ENCODE data around the gene ASPG.

The ASPG gene

DNA sequence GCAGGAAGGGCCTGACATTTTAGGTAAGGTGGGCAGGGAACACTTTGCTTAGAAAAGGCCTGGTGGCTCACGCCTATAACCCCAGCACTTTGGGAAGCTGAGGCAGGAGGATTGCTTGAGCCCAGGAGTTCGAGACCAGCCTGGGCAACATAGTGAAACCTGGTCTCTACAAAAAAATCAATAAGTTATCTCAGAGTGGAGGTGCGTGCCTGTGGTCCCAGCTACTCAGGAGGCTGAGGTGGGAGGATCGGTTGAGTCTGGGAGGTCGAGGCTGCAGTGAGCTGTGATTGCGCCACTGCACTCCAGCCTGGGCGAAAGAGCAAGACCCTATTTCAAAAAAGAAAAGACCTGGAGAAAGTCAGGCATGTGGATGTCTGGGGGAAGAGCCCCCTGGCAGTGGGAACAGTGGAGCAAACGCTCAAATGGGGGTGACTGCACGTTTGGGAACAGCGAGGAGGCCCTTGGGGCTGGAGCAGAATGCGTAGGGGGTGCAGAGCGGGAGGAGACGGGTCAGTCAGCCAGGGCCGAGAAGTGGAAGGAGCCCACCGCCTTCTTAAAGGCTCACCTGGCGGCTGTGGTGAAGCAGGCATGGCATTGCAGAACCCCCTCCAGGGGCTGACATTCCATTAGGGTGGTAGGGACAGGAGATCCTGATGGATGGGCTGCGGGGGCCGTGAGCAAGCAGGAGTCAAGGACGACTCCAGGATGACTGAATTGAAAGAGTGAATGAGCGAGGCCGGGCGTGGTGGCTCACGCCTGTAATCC is 46.6 kb downstream of the ASPG start:
- no peak overlapping the region for H3K9ac ChIP-seq (ENCODE audit: low read length)
- H3K9me2 ChIP-seq (replicated peaks; ENCODE audit: insufficient read depth, low read length) = no peaks in the 10 kb centered on the region
- no peak for TF ChIP-seq EZH2phosphoT487 (conservative IDR thresholded peaks at IDR 0.05; ENCODE audit: low read length)
- TF ChIP-seq, protein P1, sequence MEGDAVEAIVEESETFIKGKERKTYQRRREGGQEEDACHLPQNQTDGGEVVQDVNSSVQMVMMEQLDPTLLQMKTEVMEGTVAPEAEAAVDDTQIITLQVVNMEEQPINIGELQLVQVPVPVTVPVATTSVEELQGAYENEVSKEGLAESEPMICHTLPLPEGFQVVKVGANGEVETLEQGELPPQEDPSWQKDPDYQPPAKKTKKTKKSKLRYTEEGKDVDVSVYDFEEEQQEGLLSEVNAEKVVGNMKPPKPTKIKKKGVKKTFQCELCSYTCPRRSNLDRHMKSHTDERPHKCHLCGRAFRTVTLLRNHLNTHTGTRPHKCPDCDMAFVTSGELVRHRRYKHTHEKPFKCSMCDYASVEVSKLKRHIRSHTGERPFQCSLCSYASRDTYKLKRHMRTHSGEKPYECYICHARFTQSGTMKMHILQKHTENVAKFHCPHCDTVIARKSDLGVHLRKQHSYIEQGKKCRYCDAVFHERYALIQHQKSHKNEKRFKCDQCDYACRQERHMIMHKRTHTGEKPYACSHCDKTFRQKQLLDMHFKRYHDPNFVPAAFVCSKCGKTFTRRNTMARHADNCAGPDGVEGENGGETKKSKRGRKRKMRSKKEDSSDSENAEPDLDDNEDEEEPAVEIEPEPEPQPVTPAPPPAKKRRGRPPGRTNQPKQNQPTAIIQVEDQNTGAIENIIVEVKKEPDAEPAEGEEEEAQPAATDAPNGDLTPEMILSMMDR (IDR thresholded peaks at IDR 0.05; ENCODE audit: insufficient read depth, low read length, poor library complexity, severe bottlenecking) = no peak
- no peak overlapping the region for H3K4me3 ChIP-seq (ENCODE audit: insufficient read depth, low read length, poor library complexity, severe bottlenecking)
- no peak overlapping the region for H3K4me2 ChIP-seq (ENCODE audit: low read depth, low read length, poor library complexity, severe bottlenecking)
- H3K36me3 ChIP-seq (ENCODE audit: low read length) = no peaks in the 10 kb centered on the region
- H3K79me2 ChIP-seq (ENCODE audit: insufficient read depth, low read length) = no peaks in the 10 kb centered on the region
- H4K20me1 ChIP-seq (ENCODE audit: low read depth, low read length) = no peaks in the 10 kb centered on the region
- H3K27ac ChIP-seq (ENCODE audit: low read depth, low read length) = no peak overlapping the region
- H3K27me3 ChIP-seq (ENCODE audit: low read length) = no peaks in the 10 kb centered on the region
- no peak overlapping the region for H2AFZ ChIP-seq (ENCODE audit: low read depth, low read length, severe bottlenecking)
- H3K9me3 ChIP-seq (ENCODE audit: insufficient read depth, low read length) = peaks cover 13% of the 10 kb centered on the region; the same call in 1 of the 2 replicates
- H3F3A ChIP-seq (ENCODE audit: insufficient read depth) = no peaks in the 10 kb centered on the region

DNA sequence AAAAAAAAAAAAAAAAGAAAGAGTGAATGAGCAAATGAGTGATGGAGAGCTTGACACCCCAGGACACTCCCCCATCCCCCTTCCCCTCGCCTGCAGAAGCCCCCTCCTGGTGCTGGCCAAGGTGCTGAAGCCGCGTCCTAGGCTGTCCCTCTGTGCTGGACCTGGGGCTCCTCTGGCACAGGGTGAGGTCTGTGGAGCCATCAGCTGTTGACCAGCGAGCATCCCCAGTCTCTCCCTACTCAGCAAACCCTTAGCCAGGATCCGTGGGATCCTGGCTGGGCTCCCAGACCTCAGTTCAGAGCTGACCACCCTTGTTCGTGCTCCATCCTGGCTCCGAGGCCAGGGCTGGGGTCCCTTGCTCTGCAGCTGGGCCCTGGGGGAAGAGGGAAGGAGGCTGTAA is 47.5 kb downstream of the ASPG start:
- H3K36me3 ChIP-seq (ENCODE audit: low read length) = no peaks in the 10 kb centered on the region
- H3K9me3 ChIP-seq (ENCODE audit: insufficient read depth, low read length) = peaks cover 13% of the 10 kb centered on the region; the same call in 1 of the 2 replicates
- no peaks in the 10 kb centered on the region for H3K79me2 ChIP-seq (ENCODE audit: insufficient read depth, low read length)
- no peak for TF ChIP-seq EZH2phosphoT487 (conservative IDR thresholded peaks at IDR 0.05; ENCODE audit: low read length)
- TF ChIP-seq, protein P1 (IDR thresholded peaks at IDR 0.05; ENCODE audit: insufficient read depth, low read length, poor library complexity, severe bottlenecking) = no peak
- no peaks in the 10 kb centered on the region for H4K20me1 ChIP-seq (ENCODE audit: low read depth, low read length)
- no peaks in the 10 kb centered on the region for H3K27me3 ChIP-seq (ENCODE audit: low read length)
- no peak overlapping the region for H3K4me2 ChIP-seq (ENCODE audit: low read depth, low read length, poor library complexity, severe bottlenecking)
- H3K27ac ChIP-seq (ENCODE audit: low read depth, low read length) = no peak overlapping the region
- H3F3A ChIP-seq (ENCODE audit: insufficient read depth) = no peaks in the 10 kb centered on the region
- H3K9me2 ChIP-seq (replicated peaks; ENCODE audit: insufficient read depth, low read length) = no peaks in the 10 kb centered on the region
- H3K9ac ChIP-seq (ENCODE audit: low read length) = no peak overlapping the region
- no peak overlapping the region for H3K4me3 ChIP-seq (ENCODE audit: insufficient read depth, low read length, poor library complexity, severe bottlenecking)
- H2AFZ ChIP-seq (ENCODE audit: low read depth, low read length, severe bottlenecking) = no peak overlapping the region

DNA sequence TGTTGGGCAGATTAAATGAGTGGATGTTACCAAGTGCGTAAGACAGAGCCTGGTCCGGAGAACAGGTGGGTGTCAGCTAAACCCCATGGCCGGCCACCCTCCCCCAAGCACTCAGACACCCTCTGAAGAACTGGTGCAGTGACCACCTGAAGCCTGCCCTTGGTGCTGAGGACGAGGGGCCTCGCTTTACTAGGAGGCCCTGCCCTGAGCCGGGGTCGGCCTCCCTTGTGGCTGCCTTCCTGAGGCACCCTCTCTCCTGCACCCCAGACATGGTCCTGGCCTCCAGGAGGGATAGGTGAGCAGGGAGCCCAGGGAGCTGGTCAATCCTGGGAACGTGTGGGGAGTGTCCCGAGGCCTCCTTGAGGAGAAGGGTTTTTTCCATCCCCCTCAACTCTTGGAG is 48.0 kb downstream of the ASPG start:
- Histone ChIP-seq H3K27me3 (ENCODE audit: low read length) (no peaks in the 10 kb centered on the region), H3K9me3 (ENCODE audit: insufficient read depth, low read length) (peaks cover 13% of the 10 kb centered on the region; the same call in 1 of the 2 replicates), H3K36me3 (ENCODE audit: low read length) (no peaks in the 10 kb centered on the region), H2AFZ (ENCODE audit: low read depth, low read length, severe bottlenecking) (no peak overlapping the region), H3K4me3 (ENCODE audit: insufficient read depth, low read length, poor library complexity, severe bottlenecking) (no peak overlapping the region), H3F3A (ENCODE audit: insufficient read depth) (no peaks in the 10 kb centered on the region), H4K20me1 (ENCODE audit: low read depth, low read length) (no peaks in the 10 kb centered on the region), H3K79me2 (ENCODE audit: insufficient read depth, low read length) (no peaks in the 10 kb centered on the region), H3K9me2 (replicated peaks; ENCODE audit: insufficient read depth, low read length) (no peaks in the 10 kb centered on the region), H3K27ac (ENCODE audit: low read depth, low read length) (no peak overlapping the region), H3K9ac (ENCODE audit: low read length) (no peak overlapping the region), H3K4me2 (ENCODE audit: low read depth, low read length, poor library complexity, severe bottlenecking) (no peak overlapping the region)
- no peak for TF ChIP-seq EZH2phosphoT487 (conservative IDR thresholded peaks at IDR 0.05; ENCODE audit: low read length)
- TF ChIP-seq, protein P1 (IDR thresholded peaks at IDR 0.05; ENCODE audit: insufficient read depth, low read length, poor library complexity, severe bottlenecking) = no peak
